HL-60/S4 treated with phorbol 12-myristate 13-acetate at 8.2 ng/mL for 4 days and 3 days (cell line): ENCODE measurements around the gene CTSW.

Experiments used
- in situ Hi-C: fragments of 300-500 bp; cut with MboI; formaldehyde crosslinking; loops from 2 replicates; pipeline ENCODE4 v1.15.0; 2022; ENCODE audit warnings: low sequenced_read_pairs

CTSW gene

DNA sequence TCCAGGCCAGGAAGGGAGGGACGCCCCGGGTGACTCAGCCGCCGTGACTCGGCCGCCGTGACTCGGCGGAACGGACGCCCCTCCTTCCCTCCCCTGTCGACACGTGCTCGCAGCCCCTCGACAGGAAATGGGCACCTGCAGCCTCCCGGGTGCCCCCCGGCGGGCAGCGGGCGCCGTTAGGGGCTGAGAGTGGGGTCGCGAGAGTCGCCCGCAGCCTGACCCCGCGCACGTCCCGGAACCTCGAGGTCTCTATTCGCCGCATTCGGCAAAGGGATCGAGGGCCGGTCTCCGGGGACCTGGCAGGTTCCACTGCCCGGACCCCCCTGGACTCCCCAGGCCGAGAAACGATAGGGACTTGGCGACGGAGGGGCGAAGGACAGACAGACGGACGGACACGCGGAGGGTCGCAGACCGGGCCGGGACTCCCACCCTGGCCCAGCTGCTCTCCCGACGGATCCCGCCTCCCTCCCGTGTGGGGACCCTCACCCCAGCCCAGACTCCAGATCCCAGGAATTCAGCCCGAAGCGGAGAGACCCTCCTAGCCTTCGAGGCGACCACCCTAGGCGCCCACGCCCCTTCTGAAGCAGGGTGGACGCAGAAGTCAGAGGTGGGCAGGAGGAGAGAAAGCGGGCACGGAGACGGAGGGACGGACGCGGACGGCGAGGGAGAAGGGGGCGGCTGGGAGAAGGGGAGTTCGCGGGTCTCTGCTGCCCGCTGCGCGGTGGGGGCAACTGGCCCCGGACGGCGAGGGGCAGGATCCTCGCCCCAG lies 19.9 kb downstream of the CTSW start:
- in situ Hi-C loops: loop anchor here (25.0 kb wide), 1 partner anchor 88 kb away; no protein-coding TSS in a partner anchor

DNA sequence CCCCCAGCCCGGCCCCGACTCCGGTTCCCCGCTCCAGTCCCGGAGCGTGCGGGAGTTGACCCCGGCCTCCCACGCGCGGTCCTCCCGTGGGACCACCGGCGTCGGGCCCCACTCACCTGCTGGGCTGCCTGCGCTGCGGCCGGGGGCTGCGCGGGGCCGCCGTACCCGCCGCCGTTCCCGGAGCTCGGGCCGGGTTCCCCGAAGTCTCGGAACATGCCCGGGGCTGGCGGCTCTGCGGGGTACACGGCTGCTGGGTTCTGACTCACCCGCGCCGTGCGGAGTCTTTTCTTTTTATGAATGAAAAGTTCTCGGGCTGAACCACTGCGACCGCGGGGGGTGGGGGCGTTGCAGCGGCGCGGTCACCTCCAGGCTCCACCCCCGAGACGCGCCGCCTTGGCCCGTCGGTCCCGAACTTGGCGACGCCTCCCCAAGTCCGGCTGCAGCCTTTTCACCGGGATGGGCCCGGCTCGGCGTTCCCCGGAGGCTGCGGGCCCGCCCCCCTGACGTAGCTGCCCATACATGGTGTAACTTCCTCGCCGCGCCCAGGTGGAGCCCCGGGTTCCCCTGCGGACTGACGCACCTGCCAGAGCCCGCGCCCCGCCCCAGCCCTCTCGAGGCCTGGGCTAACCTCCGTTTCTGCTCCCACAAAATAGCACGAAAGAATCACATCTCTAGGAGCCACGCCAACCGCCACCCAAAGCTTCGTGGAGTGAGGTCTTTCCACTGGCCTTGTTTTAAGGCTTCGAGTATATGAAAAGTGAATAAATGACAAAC lies 20.7 kb downstream of the CTSW start, which contains the start of gene FOSL1:
FOSL1 (minus strand) TSS at position 264 of the 774 bp plus-strand sequence; CDS start at position 215, 49 bp downstream.
- in situ Hi-C loops: no loop called here

DNA sequence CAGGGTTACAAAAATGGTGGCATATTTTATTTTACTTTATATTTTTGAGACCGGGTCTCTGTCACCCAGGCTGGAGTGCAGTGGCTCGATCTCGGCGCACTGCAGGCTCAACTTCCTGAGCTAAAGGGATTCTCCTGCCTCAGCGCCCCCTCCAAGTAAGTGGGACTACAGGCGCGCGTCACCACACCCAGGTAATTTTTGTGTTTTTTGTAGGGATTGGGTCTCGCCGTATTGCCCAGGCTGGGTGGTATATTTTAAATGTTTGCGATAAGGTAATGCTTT lies 21.2 kb downstream of the CTSW start:
- in situ Hi-C loops: no loop called here

DNA sequence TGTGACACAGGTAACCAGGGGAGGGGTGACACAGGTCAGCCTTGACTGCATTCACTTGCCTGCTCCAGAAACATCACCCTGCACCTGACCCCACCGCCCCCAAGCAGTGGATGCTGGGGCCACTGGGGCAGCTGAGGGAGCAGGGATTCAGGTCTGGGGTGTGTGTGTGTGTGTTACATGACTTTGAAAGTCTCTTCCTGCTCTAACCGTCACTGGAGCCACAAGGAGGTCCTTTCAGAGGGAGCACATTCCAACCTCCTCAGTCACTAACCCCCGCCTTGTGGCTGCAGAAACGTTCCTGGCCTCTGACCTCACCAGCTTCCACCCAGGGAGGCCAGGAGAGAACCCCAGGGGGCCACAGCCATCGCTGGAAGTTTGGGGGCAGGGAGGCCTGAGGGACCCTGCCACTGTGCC lies 23.4 kb downstream of the CTSW start:
- in situ Hi-C loops: no loop called here

DNA sequence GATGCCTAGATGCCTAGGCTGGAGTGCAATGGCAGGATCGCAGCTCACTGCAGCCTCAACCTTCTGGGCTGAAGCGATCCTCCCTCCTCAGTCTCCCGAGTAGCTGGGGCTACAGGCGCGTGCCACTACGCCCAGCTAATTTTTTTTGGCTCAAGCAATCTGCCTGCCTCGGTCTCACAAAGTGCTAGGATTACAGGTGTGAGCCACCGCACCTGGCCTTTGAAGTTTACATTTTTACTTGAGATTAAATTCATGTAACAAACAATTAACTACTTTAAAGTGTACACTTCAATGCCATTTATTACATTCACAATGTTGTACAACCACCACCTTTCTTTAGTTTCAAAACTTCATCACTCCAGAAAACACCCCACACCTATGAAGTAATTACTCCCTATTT lies 24.1 kb downstream of the CTSW start:
- in situ Hi-C loops: no loop called here

DNA sequence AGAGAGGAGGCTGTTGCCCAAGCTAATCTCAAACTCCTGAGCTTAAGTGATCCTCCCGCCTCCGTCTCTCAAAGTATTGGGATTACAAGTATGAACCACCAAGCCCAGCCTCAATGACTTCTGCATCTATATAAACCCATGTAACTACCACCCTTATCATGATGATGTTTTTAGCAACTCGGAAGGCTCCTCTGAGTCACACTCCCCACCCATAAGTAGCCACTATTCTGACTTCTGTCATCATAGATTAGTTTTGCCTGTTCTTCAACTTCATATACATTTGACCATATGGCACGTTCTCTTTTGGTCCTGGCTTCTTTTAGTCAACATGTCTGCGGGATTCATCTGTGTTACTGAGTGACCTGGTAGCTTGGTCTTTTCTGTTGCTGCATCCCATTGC lies 27.0 kb downstream of the CTSW start:
- in situ Hi-C loops: no loop called here

DNA sequence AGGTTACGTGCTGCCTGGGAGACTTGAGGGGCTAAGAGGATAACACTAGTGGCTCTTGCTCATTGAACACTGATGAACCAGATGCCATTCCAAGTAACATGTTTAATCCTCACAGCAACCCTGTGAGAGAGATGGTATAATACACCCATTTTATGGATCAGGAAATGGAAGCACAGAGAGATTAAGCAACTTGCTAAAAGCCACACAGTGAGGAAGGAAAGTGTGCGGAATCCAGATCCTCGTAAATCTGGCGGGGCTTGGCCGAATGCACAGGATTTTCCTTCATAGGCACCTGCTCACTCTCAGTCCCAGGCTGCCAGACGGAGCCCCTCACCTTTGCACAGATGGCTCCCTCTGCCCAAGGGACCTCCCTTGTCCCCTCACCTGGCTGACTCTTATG lies 28.2 kb downstream of the CTSW start:
- in situ Hi-C loops: no loop called here

DNA sequence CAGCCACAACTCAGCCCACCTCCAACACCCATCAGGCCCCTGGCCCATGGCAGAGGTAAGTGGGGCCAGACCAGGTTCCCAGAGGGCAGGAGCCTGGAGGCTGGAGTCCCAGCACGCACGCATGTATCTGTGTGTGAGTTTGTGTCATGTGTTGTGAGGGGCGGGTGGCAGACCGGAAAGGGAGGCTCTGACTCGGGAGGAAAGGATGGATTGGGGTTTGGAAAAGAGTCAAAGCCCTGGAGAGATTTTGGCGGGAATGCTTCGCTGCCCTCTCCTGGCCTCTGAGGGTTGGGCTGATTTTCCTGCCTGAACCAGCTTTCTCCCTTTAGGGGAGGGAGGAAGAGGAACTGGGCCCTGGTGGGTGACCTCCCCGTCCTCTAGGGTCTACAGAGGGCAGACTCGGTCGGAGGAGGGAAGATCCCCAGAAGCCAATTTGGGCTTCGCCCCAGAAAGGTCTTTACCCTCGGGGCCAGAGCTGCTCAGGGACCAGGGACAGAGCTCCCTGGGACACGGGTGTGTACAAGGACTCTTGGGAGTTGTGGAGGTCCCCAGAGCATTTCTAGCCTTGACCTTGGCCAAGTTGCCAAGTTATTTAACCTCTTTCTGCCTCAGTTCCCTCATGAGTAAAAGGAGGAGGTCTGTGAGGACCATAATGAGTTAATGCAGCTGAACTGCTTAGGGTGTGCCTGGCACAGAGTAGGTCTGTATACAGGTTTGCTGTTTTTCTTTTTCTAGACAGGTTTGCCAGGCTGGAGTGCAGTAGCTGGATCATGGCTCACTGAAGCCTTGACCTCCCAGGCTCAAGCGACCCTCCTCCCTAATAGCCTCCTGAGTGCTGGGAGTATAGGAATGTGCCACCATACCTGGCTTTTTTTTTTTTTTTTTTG lies 32.3 kb downstream of the CTSW start:
- in situ Hi-C loops: no loop called here

DNA sequence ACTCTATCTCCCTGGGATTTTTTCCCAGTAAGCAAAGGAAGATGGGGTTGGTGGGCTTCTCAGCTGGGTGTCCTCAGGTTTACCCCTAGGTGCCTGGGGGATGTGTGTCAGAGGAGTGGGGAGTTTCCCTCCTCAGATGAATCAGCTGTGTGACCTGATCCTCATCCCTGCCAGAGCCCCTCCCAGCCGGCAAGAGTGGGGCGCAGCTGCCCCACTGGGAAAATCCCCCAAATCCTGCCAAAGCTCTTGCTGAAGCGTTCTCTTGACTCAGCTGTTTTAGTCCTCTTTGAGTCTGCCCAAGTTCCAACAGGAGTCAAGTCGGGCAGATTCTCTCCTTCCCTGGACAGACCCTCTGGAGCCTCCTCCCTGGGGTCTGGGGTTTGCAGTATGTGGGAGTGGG lies 33.2 kb downstream of the CTSW start:
- in situ Hi-C loops: no loop called here

DNA sequence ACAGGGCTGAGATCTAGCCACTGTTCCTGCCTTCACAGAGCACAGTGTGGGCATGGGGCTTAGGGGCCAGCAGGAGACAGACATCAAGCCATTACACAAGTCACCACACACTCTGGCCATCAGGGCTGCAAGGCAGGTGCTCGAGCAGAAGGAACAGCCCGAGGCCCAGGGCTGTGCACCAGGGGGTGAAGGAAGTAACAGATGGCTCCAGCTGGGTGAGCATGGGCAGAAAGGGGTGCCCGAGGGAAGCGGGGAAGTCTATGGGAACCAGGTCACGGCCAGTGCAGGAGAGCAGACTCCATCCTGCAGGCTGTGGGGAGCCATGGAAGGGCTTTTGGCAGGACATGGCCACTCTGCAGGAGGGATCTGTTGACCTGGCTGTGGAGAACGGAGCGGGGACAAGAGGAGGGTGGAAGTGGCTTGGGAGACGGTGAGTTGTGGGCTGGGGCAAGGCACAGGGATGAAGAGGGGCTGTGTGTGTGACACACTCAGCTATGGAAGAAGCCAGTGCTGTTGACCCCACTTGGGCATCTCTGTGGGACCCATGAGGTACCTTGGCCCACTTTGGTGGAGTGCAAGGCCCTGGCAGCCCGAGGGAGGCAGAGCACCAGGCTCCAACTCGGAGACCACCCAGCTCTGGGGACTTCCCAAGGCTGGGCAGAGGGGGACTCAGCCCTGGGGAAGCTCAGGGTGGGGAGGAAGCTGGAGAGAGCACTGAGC lies 35.6 kb downstream of the CTSW start:
- in situ Hi-C loops: no loop called here

DNA sequence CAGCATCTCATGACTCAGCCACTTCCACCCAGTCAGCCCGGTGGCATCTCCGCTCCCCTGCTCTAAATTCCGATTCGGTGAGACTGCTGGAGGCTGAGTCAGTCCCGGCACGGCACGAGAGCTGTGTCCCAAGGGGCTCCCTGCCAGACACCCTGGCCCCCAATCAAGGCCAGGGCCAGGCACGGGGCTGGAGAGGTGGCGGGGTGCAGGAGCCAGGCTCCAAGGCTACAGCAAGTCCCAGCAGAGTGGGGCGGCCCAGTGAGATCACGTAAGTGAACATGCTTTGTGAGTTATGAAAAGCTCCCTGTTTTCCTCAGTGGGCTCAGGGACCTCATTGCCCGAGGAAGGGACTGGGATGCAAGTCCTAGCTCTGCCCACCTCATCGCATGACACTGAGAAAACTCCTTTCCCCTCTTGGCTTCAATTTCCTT lies 36.2 kb downstream of the CTSW start:
- in situ Hi-C loops: no loop called here

DNA sequence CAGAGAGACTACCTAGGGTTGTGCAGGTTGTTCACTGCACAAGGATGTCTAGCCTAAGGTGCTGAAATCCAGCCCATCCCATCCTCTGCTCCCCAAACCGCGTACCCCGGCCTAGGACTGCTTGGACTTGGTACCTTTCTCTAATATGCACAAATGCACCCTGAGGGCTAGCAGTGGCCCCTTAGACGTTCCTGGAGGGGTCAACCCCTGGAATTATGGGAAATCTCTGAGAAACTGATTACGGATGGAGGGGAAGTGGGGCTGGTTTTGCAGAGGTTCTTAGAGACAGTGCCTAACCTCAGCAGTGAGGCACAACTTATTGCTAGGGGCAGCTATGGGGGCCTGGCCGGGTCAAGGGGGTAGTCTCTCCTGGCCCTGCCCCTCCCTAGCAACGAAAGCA lies 36.8 kb downstream of the CTSW start:
- in situ Hi-C loops: no loop called here

DNA sequence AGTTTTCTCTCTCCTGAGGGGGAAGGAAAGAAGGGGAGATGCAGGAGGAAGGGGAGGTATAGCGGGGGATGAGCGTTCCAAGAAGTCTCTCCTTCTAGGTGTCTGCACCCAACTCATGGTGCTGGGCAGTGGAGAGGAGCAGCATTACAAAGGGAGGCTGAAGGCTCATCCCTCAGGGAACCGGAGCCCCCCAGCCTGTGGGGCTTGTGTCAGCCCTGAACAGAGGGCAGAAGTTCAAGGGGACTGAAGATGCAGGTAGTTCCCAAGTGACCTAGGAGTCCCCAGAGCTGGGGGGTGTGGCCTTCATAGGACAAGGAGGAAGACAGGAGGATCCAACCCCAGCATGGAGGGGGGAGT lies 37.4 kb downstream of the CTSW start:
- in situ Hi-C loops: no loop called here

DNA sequence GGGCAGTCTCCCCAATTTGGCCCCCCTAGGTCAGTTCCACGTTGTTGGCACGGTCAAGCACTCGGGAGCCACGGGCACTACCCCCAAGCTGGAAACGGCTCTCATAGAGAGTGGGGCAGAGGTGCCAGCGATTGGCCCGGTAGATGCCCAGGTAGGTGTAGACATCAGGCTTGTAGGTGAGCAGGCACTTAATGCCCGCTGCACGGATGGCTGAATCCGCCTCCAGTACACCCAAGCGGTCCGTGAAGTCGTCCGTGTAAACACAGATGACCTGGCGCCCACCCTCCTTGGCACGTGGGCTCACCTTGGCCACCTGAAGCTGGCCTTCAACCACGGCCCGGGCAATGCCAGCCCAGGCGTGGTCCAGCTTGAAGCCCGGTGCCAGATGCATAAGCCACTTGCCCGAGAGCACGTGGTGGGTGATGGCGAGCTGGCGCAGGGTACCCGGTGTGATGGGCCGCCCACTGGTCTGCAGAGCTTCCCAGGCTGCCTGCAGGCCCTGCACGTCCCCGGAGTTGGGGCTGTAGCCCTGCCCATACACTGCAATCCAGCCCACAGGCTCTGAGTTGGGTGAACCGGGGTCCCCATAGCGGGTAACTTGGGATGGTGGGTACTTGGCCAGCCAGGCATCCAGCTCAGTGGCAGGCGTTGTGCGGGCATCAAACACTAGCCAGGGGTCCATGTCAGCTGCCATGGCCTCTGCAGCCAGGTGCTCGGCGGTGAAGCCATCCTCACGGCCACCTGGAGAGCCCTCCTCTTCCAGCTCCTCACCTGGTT lies 38.0 kb downstream of the CTSW start:
- in situ Hi-C loops: no loop called here

DNA sequence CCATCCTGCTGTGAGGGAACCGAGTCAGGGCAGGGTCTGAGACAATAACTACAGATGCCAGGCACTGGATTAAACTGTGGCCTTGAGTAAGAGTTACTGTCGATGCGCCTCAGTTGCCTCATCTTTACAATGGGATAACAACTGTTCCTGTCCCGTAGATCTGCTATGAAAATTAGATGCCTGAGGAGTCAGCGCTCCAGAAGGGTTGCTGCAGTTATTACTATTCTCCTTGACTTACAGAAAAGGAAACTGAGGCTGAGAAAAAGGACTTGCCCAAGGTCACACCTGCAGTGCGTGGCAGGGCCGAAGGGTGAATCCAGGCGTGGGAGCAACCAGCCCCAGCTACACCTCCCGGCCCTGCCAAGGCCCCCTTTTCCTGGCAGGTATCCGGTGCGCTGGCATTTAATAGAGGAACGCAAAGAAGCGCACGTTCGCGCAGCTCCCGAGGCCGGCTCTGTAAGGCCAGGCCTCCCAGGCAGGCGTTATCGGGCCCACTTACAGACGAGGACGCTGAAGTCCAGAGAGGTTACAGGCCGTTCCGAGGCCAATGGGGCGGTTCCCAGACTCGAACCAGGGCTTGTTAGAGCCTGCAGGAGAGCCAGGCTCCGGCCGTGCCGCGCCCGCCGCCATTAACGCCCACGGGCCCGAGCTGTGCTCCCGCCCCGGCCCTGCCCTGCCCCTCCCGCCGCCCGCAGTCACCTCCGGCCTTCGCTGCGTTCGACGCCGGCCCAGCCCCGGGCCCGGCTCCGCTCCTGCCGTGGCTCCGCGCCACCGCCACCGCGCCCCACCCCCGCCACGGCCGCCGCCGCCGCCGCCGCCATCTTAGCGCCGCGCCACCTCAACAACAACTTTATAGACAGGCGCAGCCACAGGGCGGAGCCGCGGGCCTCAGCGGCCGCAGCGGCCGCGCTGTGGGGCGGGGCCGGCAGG lies 38.8 kb downstream of the CTSW start, which contains the start of gene C11orf68:
C11orf68 (minus strand) TSS at position 852 of the 930 bp plus-strand sequence; CDS start at position 821, 31 bp downstream.
- in situ Hi-C loops: no loop called here

DNA sequence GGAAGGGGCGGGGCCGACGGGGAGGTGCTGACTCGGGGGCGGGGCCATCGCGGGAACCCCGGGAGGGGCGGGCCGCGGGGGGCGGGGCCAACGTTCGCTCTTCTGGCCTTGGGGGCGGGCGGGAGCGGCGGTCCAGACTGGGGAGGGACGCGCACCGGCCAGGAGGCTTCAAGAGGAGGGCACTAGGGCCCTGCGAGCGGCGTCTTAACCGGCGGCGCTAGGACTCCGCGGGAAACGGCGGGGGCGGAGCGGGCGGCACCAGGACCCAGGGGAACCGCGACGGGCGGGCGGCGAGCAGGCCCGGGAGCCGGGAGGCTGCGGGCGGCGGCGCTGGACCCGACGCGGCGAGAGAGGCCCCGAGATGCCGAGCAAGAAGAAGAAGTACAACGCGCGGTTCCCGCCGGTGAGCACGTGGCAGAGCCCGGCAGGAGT lies 39.5 kb downstream of the CTSW start, which contains the start of gene DRAP1:
DRAP1 (plus strand) TSS at position 286 of the 432 bp plus-strand sequence; CDS start at position 362, 76 bp downstream.
- in situ Hi-C loops: no loop called here

DNA sequence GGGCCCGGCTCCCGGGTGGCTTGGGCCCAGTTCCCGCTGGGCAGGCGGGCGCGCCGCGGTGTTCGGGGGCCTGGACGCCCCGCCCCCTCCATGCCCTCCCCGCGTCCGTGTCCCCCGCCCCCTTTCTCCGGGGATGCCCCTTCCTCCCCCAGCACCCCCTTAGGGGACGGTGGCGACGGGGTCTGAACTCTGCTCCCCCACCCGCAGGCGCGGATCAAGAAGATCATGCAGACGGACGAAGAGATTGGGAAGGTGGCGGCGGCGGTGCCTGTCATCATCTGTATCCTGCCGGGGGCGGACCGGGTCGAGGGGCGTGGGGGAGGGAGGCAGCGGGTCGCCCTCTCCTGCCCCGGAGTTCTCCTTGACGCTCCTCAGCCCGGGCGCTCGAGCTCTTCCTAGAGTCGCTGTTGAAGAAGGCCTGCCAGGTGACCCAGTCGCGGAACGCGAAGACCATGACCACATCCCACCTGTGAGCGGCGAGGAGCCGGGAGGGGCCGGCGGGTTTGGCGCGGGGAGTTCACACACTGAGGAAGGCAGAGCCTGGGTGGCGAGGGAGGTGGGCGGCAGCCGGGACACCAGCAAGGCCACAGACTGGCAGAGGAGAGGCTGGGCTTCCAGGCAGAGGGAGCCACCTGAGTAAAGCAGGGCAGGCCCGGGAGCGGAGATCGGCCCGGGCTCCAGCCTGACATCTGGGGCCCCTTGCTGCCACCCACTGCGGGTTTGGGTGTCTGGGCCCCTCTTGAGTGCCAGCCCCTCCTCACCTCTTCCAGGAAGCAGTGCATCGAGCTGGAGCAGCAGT lies 40.1 kb downstream of the CTSW start:
- in situ Hi-C loops: no loop called here

DNA sequence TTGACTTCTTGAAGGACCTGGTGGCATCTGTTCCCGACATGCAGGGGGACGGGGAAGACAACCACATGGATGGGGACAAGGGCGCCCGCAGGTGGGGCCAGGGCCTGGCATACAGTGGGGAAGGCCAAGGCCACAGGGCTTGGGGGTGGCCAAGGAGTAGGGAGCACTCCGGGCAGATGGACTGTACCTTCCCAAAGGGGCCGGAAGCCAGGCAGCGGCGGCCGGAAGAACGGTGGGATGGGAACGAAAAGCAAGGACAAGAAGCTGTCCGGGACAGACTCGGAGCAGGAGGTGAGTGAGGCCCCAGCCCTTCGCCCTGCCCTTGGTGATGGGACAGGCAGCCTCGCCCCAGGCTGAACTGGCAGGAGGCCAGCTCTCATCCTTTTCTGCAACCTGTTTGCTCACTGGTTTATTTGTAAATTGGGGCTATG lies 40.8 kb downstream of the CTSW start:
- in situ Hi-C loops: no loop called here
